GM21717 (cell line): ENCODE data around the gene MROH2A.

Experiments
- ATAC-seq: cut with Tn5 transposase; IDR thresholded peaks from one replicate; pipeline ENCODE4 v1.9.1; 2021; ENCODE audit warnings: mild to moderate bottlenecking, moderate library complexity; ENCODE audit not compliant: unreplicated experiment

The MROH2A gene

GRCh38 chr2:233833345-233833744, 55.2 kb downstream of the MROH2A start:
- no peak for ATAC-seq

DNA sequence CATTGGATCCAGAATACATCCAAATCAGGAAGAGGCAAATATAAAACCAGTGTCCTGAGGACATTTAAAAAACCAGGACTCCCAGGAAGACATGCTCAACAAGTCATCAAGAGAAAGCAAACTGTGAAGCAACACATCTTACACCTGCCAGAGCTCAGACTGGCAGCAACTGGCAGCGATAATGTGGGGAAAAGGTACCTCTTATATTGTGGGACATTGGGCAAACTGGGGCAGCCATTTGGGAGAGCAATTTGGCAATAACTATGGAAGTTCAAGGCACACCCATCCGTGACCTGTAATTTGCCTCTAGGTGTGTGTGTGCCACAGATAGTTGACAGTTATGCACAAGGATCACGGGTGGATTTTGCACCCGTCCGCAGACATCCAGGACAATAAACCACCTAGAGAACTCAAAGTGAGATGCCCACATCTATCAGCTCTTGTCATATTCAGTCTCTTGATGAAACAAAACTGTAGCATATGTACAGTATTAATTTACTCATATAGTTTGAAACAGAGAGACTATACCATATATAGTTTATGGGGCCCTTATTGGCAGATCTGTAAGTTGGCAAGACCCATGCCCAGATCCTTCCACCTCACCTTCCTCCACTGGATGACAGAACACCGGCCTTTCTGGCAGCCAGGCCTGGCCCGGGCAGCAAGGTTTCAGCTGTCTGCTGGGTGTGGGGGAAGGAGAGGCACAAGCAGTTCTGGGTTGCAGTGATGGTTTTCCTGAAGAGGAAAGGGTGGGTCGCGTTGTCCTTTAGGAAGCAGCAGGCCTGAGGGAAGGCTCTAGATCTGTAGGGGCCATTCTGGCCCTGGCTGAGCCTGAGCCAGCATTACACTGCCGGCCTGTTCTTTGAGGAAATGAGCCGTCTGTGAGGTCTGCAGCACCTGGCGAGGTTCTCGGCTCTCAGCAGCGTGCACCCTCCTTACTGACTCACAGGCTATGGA, 57.4 kb downstream of the MROH2A start:
- no peak for ATAC-seq

- ATAC-seq = no peak
Measured at GRCh38 chr2:233836359-233836758, 58.2 kb downstream of the MROH2A start.

- no peak for ATAC-seq
Measured at GRCh38 chr2:233837694-233838229, 59.6 kb downstream of the MROH2A start.

DNA sequence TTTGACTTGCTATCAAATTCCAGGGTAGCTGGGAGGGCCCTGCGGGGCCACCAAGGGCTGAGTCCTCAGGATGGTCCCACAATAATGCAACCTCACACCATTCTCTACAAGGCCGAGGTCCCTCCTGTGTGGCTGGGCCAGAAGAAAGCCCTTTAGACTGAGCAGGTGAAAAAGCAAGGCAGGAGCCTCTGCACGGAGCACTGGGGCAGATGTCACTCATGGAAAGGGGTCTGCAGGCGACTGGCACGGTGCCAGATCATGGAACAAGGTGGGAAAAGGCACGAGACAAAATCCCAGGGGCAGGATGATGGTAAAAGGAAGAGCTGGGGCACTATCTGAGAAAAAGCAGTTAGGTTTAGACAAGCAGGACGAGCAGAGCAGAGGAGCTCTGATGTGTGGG, 60.1 kb downstream of the MROH2A start:
- ATAC-seq = no peak

DNA sequence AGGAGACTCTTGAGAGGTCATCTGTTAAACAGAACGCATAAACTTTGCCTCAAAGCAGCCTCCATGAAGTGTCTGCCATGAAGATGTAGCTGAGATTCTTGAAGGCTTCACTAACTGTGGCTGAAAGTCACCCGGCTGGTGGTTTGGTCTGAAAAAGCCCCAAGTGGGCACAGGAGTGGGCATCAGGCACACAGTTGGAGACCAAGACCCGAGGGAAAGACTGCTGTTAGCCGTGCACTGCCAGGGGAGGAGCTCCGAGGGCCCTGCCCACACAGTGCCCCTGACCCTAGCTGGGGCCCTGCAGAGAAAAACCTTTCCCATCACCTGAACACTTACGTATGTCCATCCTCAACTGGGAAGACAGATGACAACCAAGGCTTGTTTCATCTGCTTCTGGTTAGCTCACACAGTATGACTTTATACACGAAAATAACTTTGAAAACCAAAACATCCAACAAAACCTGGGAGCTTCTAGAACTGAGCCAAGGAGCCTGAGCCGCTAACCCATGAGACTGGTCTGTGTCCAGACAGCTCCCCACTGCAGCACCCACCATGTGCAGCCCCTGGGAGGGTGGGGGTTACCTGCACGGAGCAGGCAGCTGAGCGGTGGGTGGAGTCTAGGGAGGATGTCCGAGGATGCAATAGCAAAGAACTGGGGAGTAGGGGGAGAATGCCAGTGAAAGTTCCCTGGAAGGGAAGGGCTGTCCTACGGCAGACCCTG, 60.8 kb downstream of the MROH2A start:
- no peak for ATAC-seq

DNA sequence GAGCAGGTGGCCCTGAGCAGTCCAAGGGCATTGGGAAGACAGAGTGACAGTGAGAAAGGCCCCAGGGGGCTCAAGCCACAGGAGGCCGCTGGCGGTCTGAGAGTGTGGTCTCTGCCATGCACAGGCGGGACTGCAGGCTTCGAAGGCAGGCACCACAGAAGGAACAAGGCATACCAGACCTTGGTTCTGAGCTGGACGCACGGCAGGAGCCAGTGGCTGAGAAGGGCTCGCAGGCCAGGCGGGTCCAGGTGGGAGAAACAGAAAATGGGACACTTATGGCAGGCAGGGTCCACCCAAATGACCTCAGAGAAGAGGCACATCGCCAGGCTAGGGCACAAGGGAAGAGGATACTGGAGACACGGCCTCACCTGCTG, 61.3 kb downstream of the MROH2A start:
- ATAC-seq = no peak

- no peak for ATAC-seq
Measured at GRCh38 chr2:233840520-233840919, 62.4 kb downstream of the MROH2A start.

- ATAC-seq = no peak
Measured at GRCh38 chr2:233841183-233841582, 63.1 kb downstream of the MROH2A start.

DNA sequence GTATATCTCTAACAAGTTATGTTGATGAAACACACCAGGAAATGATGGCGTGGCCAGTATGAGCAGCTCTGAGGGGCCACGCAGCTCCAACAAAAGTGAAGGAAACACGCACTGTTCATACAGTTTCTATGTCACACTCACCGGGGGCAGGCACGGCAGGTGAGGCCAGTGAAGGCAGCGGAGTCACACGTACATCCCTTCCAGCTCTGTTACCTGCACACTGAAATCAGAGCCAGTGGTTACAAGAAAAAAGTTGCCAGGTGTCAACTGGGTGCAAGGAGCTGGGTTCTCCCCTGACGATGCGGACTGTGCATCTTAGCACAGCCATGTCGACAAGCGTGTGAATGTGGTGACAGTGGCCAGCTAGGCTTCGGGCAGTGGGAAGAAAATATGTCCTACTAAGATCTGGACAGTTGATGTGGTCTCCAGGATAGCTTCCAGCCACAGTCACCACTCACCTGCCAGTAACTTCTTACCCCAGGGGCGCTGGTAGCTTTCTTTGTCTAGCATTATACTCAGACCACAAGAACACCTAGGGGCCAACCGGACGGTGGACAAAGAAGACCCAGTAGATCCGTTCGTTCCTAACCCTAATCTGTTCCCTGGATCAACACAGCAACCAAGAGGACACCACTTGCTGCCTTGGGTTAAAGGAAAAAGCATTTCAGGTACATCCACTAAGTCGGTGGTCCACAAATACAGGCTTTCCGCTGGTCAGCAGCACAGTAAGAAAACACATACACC, 66.1 kb downstream of the MROH2A start:
- no peak for ATAC-seq

DNA sequence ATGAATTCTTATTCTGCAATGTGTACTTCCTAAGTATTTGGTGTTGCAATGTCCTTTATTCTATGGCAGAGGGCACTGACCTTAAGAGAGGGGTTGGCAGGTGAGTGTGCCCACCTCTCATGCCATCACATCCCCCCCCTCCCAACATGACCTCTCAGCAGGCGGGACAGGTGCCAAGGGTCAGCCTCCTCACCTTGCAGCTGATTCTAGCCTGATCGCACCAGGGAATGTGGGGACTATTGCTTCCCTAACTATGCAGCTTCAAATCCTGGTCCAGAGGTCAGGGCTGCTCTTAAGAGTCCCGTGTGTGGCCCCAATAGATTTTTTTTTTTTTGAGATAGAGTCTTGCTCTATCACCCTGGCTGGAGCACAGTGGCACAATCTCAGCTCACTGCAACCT, 66.7 kb downstream of the MROH2A start:
- no peak for ATAC-seq

DNA sequence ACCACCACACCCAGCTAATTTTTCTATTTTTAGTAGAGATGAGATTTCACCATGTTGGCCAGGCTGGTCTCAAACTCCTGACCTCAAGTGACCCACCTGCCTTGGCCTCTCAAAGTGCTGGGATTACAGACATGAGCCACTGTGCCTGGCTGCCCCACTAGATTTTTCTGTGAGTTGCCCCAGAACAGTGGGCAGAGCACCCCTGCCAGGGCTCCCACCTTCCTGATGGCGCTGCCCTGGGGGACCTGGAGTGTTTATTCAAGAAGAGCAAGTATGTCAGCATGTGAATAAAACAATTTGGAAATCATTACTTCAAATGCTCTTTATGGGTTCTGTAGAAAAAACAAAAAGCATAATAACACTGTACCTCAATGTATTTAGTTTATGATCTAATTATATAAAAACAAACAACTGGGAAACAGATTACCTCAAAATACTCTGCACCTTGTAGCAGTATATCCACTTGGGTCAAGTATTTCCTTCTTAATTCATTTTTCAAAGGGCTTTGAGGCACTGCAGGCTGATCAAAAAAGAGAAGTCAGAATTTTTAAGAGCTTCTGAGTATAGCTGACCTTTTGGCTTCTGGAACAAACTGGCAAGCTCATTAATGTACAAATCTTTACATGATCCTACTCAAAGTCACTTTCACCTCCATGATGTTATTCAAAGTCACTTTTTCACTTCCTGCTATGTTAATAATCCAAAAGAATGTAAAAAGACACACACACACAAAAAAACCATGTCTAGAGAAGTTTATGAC, 67.4 kb downstream of the MROH2A start:
- ATAC-seq = no peak

- ATAC-seq = no peak
Measured at GRCh38 chr2:233846387-233847247, 68.5 kb downstream of the MROH2A start.

DNA sequence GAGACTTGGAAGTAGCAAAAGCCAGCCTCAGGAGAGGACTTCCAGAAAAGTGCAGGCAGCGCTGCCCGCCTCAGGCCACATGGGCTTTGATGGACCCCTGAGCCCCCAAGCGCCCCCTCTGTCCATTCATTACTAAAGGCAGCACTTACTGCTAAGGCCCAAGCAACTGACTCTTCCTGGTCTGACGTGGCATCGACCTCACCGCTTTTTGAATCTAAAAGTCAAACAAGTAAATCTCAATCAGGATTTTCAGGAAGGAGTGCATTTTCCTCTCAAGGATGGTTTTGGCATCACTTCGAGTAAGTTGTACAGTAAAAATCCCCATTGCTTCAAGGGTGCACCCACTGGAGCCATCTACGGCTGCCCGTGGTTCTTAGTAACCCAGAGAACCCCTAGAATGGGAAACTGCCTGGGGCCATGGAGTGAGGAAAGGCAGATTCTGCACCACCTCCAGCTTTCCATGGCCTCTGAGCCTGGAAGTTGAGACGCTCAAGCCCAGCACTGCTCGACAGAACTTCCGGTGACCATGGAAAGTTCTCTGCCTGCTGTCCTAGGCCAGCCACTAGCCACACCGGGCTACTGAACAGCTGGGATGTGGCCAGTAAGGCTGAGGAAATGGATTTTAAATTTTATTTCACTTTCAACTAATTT, 69.2 kb downstream of the MROH2A start:
- no peak for ATAC-seq

DNA sequence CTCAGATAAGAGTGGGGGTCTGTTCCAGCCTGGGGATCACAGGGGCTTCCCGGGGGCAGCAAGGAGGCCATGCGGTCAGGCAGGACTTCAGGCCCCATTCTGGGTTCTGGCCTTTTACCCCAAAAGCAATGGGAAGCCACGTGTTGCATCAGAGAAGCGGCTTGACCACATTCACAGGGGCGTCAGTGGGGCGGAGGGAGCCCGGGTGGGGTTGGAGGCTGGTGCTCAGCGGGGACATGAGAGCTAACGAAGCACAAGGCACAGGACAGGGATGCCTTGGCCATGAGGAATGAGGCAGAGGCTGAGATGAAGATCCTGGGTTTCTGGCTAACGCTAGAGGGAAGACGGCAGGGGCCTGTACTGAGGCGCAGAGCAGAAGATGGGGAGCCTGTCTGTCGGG, 70.1 kb downstream of the MROH2A start:
- ATAC-seq = no peak

GRCh38 chr2:233849607-233850271, 71.6 kb downstream of the MROH2A start:
- ATAC-seq = no peak

GRCh38 chr2:233850745-233851144, 72.6 kb downstream of the MROH2A start:
- ATAC-seq = no peak

GRCh38 chr2:233851169-233851568, 73.0 kb downstream of the MROH2A start:
- no peak for ATAC-seq
